Posterior vena cava (tissue), 2 donors: Measurements from ENCODE around the gene PTER. TPM values are rescaled to one million over a fixed set of nuclear protein-coding genes. Genes with fewer than 3 reads are reported as not detected.

ENCODE experiments used
- DNase-seq: peaks from one replicate; pipeline ENCODE4 v3.0.0-alpha.2; 2020; ENCODE audit warnings: low spot score
- intact Hi-C, 2 donors: fragments of 100-400 bp; cut with DNase I; formaldehyde crosslinking; loops; one replicate each; pipeline versions ENCODE4 v1.14.1 to v1.14.2; 2022 to 2023
- total RNA-seq, 2 donors: library from RNA; stranded (reverse); fragmentation: NEBNext Ultra II Directional; extraction: Animal tissue kit (Norgen Biotek cat#: 25700); gene quantifications; one replicate each; pipeline ENCODE4 v1.2.1, GENCODE V29; 2021
- donor health status: DM: yes; HTN: yes; CAD: no.
- donor health status: DM: yes; HTN: yes; CAD: no.

The PTER gene
- total RNA-seq, 2 donors from 2014 or later = 5.4 to 6.0 TPM

DNA sequence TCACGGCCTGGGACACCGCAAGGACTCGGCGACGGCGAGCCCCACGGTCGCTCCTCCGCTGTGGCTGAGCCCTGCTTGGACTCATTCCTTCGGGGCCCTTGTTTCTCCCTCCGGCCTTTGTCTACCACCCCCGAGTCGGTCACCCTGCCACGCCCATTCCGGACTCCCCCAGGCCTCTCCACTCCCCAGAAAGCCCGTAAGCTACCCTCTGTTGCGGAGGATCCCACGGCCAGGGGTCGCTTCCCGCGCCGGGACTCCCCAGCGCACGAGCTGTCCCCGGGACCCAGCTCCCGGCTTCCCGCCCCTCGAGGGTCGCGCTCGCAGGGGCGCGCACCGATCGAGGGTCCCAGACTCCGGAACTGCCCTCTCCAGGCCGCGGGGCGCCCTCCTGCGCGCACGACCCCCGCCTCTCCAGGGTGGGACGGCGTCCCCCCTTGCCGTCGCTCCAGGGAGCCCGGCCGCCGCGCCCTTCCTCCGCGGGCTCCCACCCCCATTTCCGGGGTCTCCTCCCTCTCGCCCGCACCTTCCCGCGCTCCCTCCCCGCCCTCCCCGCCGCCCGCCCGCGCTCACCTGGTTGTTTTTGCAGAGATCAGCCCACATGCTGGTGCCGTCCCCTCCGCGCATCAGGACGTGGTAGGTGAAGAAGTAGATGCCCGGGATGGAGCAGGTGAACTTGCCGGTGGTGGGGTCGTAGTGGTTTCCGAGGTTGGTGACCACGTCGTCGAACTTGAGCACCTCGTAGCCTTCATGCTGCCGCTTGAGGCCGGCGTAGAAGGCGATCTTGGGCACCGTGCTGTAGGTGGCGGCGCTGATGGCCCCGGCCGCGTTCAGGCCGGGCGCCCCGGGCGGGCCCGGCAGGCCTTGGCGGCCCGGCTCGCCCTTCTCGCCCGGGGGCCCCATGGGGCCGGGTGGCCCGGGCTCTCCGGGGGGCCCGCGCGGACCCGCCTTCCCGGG lies 83.4 kb downstream of the PTER start:
- intact Hi-C loops = loop anchor here in 1 of 2 donors (2.0 kb wide), 1 partner anchor 79 kb away; no protein-coding TSS in a partner anchor
- no peak for DNase-seq

DNA sequence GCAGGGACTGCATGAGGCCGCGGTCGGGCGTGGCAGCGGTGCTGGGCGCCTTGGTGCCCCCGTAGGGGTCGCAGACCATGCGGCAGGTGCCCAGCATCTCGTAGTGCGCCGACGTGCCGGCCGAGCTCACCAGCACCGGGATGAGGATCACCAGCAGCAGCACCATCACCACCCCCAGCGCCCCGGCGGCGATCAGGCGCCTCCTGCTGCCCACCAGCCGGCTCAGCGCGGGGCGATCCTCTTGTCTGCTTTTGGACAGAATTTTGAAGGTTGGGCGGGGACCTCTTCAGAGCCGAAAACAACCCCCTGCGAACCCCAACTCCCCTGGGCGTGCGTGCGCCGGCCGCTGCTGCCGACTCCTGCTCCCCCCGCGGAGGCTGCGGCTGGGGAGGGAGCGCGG lies 84.1 kb downstream of the PTER start:
- intact Hi-C loops = no loop called here
- peak; percentile 82 for DNase-seq

DNA sequence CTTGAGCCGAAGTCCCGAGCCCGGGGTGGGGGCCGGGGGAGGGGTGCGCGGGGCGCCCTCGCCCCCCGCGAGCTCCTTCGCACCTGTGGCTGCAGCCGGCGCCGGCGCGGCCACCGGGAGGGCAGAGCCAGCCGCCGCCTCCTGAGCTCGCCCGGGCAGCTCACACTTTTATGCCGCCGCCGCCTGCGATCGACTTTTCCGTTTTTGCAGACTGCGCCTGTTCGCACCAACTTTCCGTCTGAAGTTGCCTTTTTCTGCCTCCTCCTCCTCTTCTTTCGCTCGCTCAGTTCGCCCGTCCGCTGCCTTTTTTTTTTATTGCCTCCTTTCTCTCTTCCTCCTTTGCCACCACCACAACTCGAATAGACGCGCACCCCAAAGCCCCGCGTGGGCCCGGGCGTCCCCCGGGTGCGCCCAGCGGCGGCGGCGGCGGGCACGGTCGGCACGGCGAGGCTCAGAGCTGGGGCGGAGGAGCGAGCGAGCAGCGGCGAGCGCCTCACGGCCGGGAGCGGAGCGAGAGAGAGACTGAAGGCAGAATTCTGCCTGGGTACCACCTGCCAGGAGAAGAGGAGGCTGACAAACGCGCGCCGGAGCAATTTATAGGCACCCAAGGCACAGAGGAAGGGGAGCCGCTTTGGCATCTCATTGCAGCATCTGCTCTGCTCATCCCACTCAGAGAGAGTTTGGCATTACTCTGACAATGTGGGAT lies 84.7 kb downstream of the PTER start, which contains the start of gene C1QL3:
TSS of gene C1QL3 (minus strand) at position 569 of the 706 bp plus-strand sequence. CDS start 814 bp downstream, outside the sequence.
- intact Hi-C loops = no loop called here
- DNase-seq = no peak

DNA sequence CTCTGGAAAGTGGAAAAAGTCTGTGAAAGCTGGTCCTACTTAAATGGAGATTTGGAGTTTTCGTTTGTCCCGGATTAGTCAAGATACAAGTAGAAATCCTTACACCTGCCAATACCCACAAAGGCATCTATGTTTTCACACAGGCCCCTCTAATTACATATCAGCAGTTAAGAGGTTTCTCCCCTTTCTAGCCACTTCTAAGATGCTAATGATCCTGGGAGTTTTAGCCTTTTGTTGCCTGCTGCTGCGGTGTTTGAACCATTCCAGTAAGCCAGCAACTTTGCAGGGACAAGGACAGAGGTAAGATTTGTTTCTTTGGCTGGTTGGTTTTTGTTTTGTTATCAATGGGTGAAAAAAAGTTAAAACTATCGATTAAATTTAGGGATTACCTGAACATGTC lies 90.6 kb downstream of the PTER start:
- intact Hi-C loops = no loop called here
- DNase-seq = no peak

DNA sequence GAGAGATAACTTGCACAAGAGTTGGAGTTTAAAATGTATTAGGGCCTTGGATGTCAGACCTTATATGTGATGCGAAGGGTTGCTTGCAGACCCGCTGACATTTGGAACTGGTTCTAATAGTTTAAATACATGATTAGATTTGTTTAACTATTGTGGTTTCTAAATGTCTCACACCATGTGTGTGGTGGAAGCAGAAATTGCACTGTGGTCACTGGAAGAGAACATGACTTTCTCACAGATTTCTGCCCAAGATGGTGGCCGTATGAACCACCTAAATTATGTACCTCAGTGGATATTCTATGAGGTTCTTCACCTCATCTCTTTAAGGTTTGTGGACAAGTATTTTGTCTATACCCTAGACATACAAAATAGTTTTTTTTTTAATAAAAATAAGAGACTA lies 93.0 kb downstream of the PTER start:
- DNase-seq = no peak
- intact Hi-C loops = no loop called here

DNA sequence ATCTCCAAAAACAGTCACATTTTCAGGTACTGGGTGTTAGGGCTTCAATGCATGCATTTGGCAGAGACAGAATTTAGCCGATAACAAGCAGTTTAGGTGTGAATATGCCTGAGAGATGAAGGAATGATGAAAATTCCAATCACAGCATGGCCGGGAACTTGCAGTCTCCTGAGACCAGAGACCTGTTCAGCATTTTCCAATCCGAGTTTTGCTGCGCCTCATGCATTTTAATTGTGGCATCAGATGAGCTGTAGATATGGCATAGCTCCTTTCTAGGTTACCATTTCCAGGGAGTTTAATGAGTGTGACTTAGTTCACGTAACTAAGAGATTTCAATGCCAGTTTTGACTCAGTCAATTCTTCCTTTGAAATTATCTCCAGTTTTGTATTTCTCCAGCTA lies 99.3 kb downstream of the PTER start:
- no peak for DNase-seq
- intact Hi-C loops = no loop called here

DNA sequence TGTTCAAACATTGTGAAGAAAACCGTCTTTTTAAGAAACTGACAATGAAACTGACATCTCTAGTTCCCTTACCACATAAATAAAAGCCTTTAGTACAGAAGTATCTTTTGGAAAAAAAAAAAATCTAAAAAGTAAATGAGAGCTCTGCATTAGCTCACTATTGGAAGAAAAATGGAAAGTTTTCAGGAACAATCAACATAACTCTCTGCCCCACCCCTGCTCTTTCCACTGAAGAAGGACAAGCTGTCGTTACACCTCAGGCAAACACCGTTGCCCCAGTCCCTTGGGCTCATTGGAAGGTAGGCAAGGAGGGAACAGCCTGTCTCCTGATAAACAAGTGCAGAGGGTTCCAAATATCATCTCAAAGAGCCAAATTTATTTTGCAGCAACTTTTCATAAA lies 107.3 kb downstream of the PTER start:
- intact Hi-C loops = no loop called here

DNA sequence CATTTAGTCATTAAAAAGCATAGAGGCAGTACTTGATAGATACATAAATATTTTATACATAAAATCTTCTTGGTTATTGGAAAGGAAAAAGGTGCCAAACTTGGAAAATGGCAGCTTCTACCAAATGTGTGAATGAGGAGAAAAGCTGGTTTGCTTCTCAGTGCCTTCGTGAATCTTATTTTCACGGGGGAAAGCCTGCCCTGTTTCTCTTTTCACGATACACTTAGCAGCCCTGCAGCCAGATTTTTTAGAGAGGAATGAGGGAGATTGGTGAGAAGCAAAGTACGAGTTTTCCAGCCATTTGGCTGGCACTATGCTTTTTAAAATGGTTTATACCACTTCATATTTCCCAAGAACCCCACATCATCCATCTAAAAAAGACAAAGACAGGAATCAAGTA lies 107.8 kb downstream of the PTER start:
- intact Hi-C loops = no loop called here
- DNase-seq = no peak

More for the DNA sequence above, 107.3 kb downstream of the PTER start:
- DNase-seq = no peak

DNA sequence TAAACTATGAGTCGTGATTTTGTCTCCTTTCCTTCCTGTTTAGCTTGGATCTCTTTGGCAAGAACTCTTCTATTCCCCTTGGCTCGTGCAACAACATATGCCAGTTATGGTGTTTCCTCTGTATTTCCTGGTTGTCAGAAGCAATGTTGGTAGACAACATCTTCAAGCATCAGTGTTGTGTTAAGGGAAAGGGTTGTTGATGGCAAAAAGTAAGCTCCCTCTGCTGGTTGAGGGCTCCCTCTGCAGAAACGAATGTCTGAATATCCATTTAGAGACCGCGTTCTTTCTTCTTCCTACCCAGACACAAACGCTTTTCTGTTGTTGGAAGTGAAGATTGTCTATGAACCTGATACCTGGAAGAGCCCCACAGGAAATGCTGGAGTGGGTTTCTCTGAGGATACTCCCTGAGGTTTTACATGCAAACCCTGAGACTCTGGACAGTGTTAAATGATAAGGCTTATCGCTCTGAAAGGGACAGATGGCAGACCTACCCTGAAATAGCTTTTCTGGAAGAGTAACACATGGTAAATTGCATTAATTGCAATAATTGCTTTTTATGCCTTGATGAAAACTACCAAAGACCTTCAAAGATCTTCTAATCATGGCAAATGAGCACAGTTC lies 108.4 kb downstream of the PTER start:
- intact Hi-C loops = no loop called here

DNA sequence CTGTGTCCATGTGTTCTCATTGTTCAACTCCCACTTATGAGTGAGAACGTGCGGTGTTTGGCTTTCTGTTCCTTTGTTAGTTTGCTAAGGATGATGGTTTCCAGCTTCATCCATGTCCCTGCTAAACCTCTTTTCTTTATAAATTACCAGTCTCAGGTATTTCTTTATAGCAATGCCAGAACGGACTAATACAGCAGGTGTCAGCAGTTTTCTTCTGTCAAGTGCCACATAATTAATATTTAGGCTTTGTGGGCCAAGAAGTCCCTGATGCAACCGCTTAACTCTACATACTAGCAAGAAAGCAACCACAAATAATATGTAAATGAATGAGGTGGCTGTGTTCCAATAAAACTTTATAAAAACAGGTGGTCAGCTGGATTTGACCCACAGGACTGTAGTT lies 111.2 kb downstream of the PTER start:
- DNase-seq = no peak
- intact Hi-C loops = no loop called here

More for the DNA sequence above, 108.4 kb downstream of the PTER start:
- no peak for DNase-seq

DNA sequence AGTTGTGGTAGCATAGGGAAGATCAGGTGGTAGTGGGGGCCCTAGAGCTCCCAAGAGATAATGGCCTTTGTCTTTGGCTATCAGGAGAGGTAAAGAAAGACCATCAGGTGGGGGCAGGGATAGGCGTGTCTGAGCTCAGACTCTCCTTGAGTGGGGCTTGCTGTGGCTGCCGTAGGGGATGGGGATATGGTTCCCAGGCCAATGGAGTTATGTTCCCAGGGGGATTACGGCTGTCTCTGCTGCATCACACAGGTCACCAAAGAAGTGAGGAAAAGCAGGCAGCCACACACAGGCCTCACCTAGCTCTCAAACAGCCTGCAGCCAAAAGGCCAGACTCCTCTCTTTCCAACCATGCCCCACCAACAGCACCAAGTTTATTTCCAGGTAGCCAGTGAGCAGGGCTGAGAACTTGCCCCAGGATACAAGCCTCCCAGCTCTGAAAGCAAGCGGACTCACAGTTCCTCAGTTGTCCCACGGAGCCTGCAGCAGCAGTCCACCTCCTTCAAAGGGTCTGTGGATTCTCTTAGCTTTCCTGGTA lies 122.5 kb downstream of the PTER start:
- intact Hi-C loops = no loop called here

DNA sequence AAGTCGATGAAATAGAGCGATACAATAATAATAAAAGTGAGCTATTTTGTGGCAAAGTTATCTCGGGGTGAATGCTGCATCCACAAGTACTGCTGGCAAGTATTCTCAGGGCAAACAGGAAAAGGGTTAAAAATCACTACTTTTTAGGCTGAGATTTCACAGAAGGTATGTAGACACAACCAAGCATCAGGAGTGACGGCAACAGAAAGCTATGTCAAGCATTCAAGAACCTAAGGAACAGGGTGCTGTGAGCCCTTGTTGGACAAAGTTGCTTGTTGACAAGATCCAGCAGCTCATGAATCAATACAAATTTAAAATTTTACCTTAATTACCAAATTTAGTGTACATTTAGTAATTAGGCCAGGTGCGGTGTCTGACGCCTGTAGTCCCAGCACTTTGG lies 126.1 kb downstream of the PTER start:
- DNase-seq = no peak
- intact Hi-C loops = no loop called here

More for the DNA sequence above, 122.5 kb downstream of the PTER start:
- DNase-seq = no peak

Other genes starting within 250 kb of the PTER start
- not detected for gene C1QL3, start 84.9 kb downstream of the PTER start, total RNA-seq